ENCODE results near the gene KAT2B. TPM values are rescaled to one million over a fixed set of nuclear protein-coding genes. Genes with fewer than 3 reads are reported as not detected.
"Not testable (repeated sequence)": the region's sequence is repeated elsewhere in the genome, so short reads cannot be mapped to it uniquely, and the experiment has no call there.

KAT2B gene
- polyA plus RNA-seq, 1 experiment: 5.5 TPM

- DNase-seq (ENCODE audit: low read depth, low spot score): no peak
- CTCF ChIA-PET: no interaction called here
- no peaks in the 10 kb centered on the region for H3K27me3 ChIP-seq (ENCODE audit: control insufficient read depth, insufficient read depth, low read length)
- TF ChIP-seq CTCF (IDR thresholded peaks at IDR 0.05; ENCODE audit: low read depth, low read length): no peak
- H3K27ac ChIP-seq (ENCODE audit: low read depth, low read length): no peak overlapping the region
- POLR2A ChIA-PET: no interaction called here
- H3K9me3 ChIP-seq (ENCODE audit: control insufficient read depth, insufficient read depth, low read length): no peaks in the 10 kb centered on the region
- no peak overlapping the region for H3K4me3 ChIP-seq (ENCODE audit: low read depth, low read length)
These were observed 17.2 kb upstream of the KAT2B start for GRCh38 chr3:20022954-20023622.

- DNase-seq (ENCODE audit: low read depth, low spot score): no peak
- TF ChIP-seq CTCF (IDR thresholded peaks at IDR 0.05; ENCODE audit: low read depth, low read length): no peak
- ChIA-PET POLR2A (no interaction called here), CTCF (interaction anchor here (0.6 kb wide), 1 partner anchor 129 kb away, joined by 8 read pairs; no protein-coding TSS in a partner anchor)
- H3K4me3 ChIP-seq (ENCODE audit: low read depth, low read length): no peak overlapping the region
- no peak overlapping the region for H3K27ac ChIP-seq (ENCODE audit: low read depth, low read length)
- H3K27me3 ChIP-seq (ENCODE audit: control insufficient read depth, insufficient read depth, low read length): no peaks in the 10 kb centered on the region
- no peaks in the 10 kb centered on the region for H3K9me3 ChIP-seq (ENCODE audit: control insufficient read depth, insufficient read depth, low read length)
These were observed 16.4 kb upstream of the KAT2B start for GRCh38 chr3:20023623-20024405.

DNA sequence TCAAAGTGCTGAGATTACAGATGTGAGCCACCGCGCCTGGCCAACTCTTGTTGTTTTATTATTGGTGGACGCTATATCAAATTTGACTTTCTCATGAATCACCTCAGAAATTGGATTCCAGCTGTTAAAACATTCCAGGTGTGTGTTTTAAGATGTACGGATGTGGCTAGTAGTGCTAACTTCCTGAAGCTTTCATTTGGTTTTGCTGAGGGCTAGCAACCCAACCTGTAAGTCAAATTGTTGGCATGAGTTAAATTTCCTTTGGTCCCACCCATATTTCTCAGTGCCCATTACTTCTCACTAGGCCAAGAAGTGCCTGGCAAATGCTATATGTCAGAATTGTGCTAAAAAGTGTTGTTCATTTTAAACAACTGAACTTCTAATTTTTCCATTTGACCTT lies 13.1 kb upstream of the KAT2B start:
- no peak for DNase-seq (ENCODE audit: low read depth, low spot score)
- CTCF ChIA-PET: interaction anchor here (1.6 kb wide), 1 partner anchor 160 kb away, joined by 5 read pairs; no protein-coding TSS in a partner anchor
- Histone ChIP-seq H3K27me3 (ENCODE audit: control insufficient read depth, insufficient read depth, low read length) (no peaks in the 10 kb centered on the region), H3K4me3 (ENCODE audit: low read depth, low read length) (no peak overlapping the region), H3K27ac (ENCODE audit: low read depth, low read length) (no peak overlapping the region), H3K9me3 (ENCODE audit: control insufficient read depth, insufficient read depth, low read length) (no peaks in the 10 kb centered on the region)
- POLR2A ChIA-PET: no interaction called here
- no peak for TF ChIP-seq CTCF (IDR thresholded peaks at IDR 0.05; ENCODE audit: low read depth, low read length)

GRCh38 chr3:20028905-20029331 lies 11.3 kb upstream of the KAT2B start:
- Histone ChIP-seq H3K27ac (ENCODE audit: low read depth, low read length) (no peak overlapping the region), H3K4me3 (ENCODE audit: low read depth, low read length) (no peak overlapping the region), H3K27me3 (ENCODE audit: control insufficient read depth, insufficient read depth, low read length) (no peaks in the 10 kb centered on the region), H3K9me3 (ENCODE audit: control insufficient read depth, insufficient read depth, low read length) (no peaks in the 10 kb centered on the region)
- TF ChIP-seq CTCF (IDR thresholded peaks at IDR 0.05; ENCODE audit: low read depth, low read length): no peak
- ChIA-PET CTCF (no interaction called here), POLR2A (no interaction called here)
- no peak for DNase-seq (ENCODE audit: low read depth, low spot score)

DNA sequence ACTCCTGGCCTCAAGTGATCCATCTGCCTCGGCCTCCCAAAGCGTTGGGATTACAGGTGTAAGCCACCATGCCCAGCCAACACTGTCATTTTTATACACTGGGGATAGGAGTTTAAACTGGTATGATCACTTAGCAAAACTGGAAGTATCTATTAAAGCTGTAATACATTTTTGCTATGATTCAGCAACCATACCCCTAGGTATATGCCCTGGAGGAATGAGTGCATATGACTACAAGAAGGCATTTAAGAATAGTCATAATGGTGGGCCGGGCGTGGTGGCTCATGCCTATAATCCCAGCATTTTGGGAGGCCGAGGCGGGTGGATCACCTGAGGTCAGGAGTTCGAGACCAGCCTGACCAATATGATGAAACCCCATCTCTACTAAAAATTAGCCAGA lies 8.3 kb upstream of the KAT2B start:
- POLR2A ChIA-PET: not testable (repeated sequence)

More for the DNA sequence above, 8.3 kb upstream of the KAT2B start:
- CTCF ChIA-PET: interaction anchor here (0.6 kb wide), 1 partner anchor 9 kb away, joined by 5 read pairs; no protein-coding TSS in a partner anchor
- not testable (repeated sequence) for H3K27me3 ChIP-seq (ENCODE audit: control insufficient read depth, insufficient read depth, low read length); H3K4me3 ChIP-seq (ENCODE audit: low read depth, low read length); H3K27ac ChIP-seq (ENCODE audit: low read depth, low read length); DNase-seq (ENCODE audit: low read depth, low spot score); H3K9me3 ChIP-seq (ENCODE audit: control insufficient read depth, insufficient read depth, low read length)
